GM13977 (cell line): Measurements from ENCODE around the gene SDCCAG8.

Experiments
- DNase-seq: peaks from one replicate; pipeline ENCODE4 v3.0.0; 2012; ENCODE audit warnings: low spot score
- in situ Hi-C: fragments of 300-500 bp; cut with MboI; formaldehyde crosslinking; loops from one replicate; pipeline ENCODE4 v1.12.0; 2022; ENCODE audit warnings: low sequenced_read_pairs, low pct_unique_long_range_greater_than_20kb, mixed read lengths, inconsistent platforms; ENCODE audit not compliant: unreplicated experiment
- TF ChIP-seq, protein P1 (sequence below): IDR thresholded peaks from 2 replicates; pipeline ENCODE4 v1.5.1; 2012; ENCODE audit warnings: mild to moderate bottlenecking, control low read depth; ENCODE audit not compliant: insufficient read depth; ENCODE audit errors: extremely low read depth, missing control alignments

The SDCCAG8 gene

DNA sequence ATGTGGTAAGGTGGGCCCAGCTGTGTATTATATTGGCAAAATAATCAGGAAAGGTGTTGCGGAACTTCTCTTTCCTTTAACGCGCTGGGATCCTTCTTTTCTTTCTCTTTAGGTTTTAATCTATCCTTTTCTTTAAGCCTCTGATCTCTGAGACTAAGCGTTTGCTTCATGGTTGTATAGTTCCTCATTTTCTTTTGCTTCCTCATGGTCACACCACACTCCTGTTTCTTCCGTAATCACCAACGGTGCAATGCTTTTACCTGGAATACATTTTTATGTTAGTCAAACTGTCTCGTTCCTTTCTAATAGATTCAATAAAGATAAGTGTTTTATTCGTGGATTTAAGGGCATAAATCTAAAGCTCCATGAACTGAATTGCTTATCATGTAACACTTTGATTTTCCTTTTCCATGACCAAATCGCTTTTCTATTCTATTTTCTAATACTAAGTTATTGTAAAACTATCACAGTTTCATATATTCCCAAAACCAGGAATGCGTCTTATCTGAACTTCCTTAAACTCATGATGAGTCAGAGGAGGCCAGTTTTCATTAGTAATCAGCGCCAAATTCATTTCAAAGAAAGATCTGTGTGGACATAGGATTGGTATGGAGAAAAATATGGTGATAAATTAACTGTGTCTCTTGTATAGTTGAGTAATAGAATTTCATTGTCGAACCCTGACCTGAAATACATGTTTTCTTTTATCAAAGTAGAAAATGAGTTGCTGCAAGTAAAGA is 12.2 kb downstream of the SDCCAG8 start:
- in situ Hi-C loops, result no loop called here
- no peak for DNase-seq
- TF ChIP-seq, protein P1, sequence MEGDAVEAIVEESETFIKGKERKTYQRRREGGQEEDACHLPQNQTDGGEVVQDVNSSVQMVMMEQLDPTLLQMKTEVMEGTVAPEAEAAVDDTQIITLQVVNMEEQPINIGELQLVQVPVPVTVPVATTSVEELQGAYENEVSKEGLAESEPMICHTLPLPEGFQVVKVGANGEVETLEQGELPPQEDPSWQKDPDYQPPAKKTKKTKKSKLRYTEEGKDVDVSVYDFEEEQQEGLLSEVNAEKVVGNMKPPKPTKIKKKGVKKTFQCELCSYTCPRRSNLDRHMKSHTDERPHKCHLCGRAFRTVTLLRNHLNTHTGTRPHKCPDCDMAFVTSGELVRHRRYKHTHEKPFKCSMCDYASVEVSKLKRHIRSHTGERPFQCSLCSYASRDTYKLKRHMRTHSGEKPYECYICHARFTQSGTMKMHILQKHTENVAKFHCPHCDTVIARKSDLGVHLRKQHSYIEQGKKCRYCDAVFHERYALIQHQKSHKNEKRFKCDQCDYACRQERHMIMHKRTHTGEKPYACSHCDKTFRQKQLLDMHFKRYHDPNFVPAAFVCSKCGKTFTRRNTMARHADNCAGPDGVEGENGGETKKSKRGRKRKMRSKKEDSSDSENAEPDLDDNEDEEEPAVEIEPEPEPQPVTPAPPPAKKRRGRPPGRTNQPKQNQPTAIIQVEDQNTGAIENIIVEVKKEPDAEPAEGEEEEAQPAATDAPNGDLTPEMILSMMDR, result no peak

DNA sequence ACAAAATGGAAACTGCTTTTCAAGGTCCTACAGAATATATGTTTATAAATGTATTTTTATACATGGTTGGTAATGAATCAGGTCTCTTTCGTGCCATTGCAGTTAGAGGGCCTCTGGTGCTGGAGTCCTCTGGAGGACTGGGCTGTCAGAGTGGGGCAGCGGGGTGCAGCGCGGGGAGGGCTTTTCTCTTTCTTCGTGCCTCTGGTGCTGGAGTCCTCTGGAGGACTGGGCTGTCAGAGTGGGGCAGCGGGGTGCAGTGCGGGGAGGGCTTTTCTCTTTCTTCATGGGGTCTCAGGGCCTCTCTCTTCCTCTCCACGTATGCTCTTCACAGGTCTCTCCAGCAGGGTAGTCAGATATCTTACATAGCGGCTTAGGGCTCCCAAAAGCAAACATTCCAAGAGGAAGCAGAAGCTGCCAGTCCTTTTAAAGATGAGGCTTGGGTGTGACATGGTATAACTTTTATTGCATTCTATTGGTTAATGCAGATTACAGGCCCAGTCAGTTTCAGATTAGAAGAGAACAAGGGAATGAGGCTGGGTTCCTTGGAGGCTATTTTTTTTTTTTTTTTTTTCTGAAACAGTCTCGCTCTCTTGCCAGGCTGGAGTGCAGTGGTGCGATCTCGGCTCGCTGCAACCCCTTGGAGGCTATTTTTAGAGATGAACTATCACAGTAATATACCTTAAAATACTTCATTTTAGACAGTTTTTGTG is 13.1 kb downstream of the SDCCAG8 start:
- TF ChIP-seq, protein P1, result no peak
- in situ Hi-C loops, result no loop called here

DNA sequence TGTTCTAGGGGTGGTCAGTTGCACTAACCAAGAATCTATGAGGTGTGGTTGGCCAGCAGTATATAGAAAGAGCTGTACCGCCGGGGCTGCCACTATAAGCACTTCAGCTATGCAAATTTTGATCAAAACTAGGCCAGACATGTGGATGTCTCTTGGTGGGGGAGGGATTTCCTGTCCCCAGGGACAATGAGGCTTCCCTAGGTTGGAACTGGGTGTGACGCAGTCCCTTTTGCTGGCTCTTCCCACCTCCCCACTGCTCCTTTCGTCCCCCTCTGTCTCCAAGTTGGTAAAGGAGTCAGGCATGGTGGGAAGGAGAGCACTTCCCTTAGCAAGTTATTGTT is 13.6 kb downstream of the SDCCAG8 start:
- no peak for DNase-seq
- in situ Hi-C loops, result no loop called here
- TF ChIP-seq, protein P1, result no peak

More for the DNA sequence above, 13.1 kb downstream of the SDCCAG8 start:
- DNase-seq, result no peak

DNA sequence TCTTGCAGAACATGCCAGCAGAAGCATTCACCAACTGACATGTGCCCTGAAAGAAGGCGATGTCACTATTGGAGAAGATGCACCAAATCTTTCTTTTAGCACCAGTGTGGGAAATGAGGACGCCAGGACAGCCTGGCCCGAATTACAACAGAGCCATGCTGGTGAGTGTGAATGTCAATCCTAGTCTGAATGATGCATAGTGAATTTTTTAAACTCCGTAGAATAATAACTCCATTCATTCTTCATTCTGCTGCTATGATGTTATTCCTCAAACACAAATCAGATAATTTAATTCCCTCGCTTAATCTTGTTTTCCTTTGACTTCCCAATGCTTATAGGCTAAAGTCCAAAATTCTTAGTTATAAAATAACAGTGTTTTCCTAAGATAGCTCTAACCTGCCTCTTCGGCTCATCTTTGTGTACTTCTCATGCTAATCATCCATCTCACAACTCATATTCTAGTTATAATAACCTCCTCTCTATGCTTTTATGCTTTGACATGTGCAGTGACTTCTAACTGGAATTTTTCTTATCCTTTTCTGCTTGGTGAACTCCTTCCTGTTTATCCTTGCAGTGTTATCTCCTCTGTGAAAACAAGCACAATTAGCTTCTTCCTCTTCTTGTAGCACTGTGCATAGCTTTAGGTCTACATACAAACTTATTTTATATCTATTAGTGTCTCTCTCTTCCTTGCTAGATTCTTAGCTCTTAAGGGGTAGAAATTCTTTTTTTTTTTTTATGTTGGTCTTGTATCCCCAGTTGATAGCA is 14.4 kb downstream of the SDCCAG8 start:
- in situ Hi-C loops, result no loop called here
- TF ChIP-seq, protein P1, result no peak
- no peak for DNase-seq

DNA sequence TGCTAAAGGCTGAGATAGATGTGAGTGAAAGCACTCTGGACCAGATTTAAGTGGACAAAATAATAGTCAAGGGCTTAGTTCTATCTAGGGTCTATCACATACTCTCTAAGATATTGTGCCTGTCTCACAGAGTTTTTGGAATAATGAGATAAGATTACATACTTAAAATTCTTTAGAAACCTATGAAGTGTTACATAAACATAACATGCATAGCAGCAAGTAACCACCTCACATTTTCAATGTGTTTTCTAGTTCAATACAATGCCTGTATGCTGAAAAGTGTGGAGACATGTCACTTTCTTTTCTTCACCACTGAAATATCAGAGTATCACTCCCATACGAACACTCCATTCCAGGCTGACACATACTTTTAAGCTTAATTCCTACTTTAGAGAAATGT is 16.2 kb downstream of the SDCCAG8 start:
- TF ChIP-seq, protein P1, result no peak
- in situ Hi-C loops, result no loop called here
- DNase-seq, result no peak

DNA sequence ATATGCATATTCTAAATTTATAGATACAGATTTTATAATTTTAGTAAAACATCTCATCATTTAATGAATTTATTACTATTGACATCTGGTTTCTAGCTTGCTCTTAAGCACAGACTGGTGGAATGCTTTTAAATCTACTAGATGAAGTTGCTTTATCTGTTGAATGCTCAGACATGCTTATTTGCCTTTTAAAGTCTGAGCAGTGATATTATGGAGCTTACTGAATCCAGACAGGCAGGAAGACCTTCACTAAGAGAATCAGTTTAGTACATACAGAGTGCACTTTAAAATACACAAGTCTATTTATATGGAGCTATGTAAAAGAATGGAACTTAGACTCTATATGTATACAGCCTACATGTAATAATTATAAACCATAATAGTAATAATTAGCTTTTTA is 16.6 kb downstream of the SDCCAG8 start:
- TF ChIP-seq, protein P1, result no peak
- in situ Hi-C loops, result no loop called here
- DNase-seq, result no peak
